Activated CD8-positive, alpha-beta memory T cell treated with anti-CD3 and anti-CD28 coated beads, Interleukin-2, amount 50 U/mL, for 1 hour (primary cell): ENCODE data around the gene PFKM.

ENCODE experiments used
- DNase-seq: peaks from one replicate; pipeline ENCODE4 v3.0.0-alpha.2; 2020; ENCODE audit errors: extremely low read depth

PFKM gene

GRCh38 chr12:48119078-48119833, at the start of gene PFKM:
PFKM (plus strand) TSS chr12:48119364; CDS start chr12:48122775, 3,411 bp downstream.
- DNase-seq = peak; percentile 18

GRCh38 chr12:48070033-48070432, 49.1 kb upstream of the PFKM start:
- no peak for DNase-seq

- DNase-seq = no peak
Observed at GRCh38 chr12:48070731-48071130, 48.4 kb upstream of the PFKM start.

GRCh38 chr12:48071808-48072207, 47.4 kb upstream of the PFKM start:
- DNase-seq = no peak

GRCh38 chr12:48072266-48072665, 46.9 kb upstream of the PFKM start:
- DNase-seq = no peak

- no peak for DNase-seq
Observed at GRCh38 chr12:48074266-48074665, 44.9 kb upstream of the PFKM start.

- no peak for DNase-seq
Observed at GRCh38 chr12:48075832-48076231, 43.3 kb upstream of the PFKM start.

GRCh38 chr12:48077111-48077510, 42.1 kb upstream of the PFKM start:
- no peak for DNase-seq

GRCh38 chr12:48078901-48079300, 40.3 kb upstream of the PFKM start:
- no peak for DNase-seq

GRCh38 chr12:48080285-48080684, 38.9 kb upstream of the PFKM start:
- no peak for DNase-seq

GRCh38 chr12:48080821-48081220, 38.3 kb upstream of the PFKM start:
- DNase-seq = no peak

- no peak for DNase-seq
Observed at GRCh38 chr12:48084066-48084465, 35.1 kb upstream of the PFKM start.

GRCh38 chr12:48084841-48085460, 34.2 kb upstream of the PFKM start:
- DNase-seq = no peak

GRCh38 chr12:48086327-48086726, 32.8 kb upstream of the PFKM start:
- no peak for DNase-seq

- DNase-seq = no peak
Observed at GRCh38 chr12:48092611-48093010, 26.6 kb upstream of the PFKM start.

- DNase-seq = no peak
Observed at GRCh38 chr12:48104531-48104930, 14.6 kb upstream of the PFKM start.

- DNase-seq = peak; percentile 7
Observed at GRCh38 chr12:48105321-48105866, 13.8 kb upstream of the PFKM start.

- DNase-seq = peak; percentile 78
Observed at GRCh38 chr12:48105867-48106680, 13.1 kb upstream of the PFKM start, which contains the start of gene SENP1. SENP1 (minus strand) TSS chr12:48106079; CDS start chr12:48101472, 4,607 bp downstream.

GRCh38 chr12:48106681-48107613, 12.2 kb upstream of the PFKM start:
- no peak for DNase-seq

- DNase-seq = no peak
Observed at GRCh38 chr12:48109424-48109823, 9.7 kb upstream of the PFKM start.

- DNase-seq = no peak
Observed at GRCh38 chr12:48110691-48111311, 8.4 kb upstream of the PFKM start.
